IMR-90 (cell line): ENCODE data around the gene AMIGO1.

ENCODE experiments used
- BHLHE40 ChIP-seq: fragments of 150-350 bp; IDR thresholded peaks from 2 replicates; pipeline ENCODE4 v1.6.1; 2016; ENCODE audit warnings: mild to moderate bottlenecking, low read depth, low read length
- CEBPB ChIP-seq: IDR thresholded peaks from 2 replicates; pipeline ENCODE4 v1.6.1; 2012; ENCODE audit warnings: low read depth, low read length, improper control_type of control experiment
- CHD1 ChIP-seq: IDR thresholded peaks from 2 replicates; pipeline ENCODE4 v1.6.1; 2012; ENCODE audit warnings: low read depth, low read length, improper control_type of control experiment
- CTCF ChIP-seq: conservative IDR thresholded peaks from 2 replicates; pipeline ENCODE4 v1.5.1; 2012; ENCODE audit warnings: mild to moderate bottlenecking, low read depth, low read length, improper control_type of control experiment
- ELK1 ChIP-seq: fragments of 150-350 bp; IDR thresholded peaks from 2 replicates; pipeline ENCODE4 v1.6.1; 2016; ENCODE audit warnings: low read depth, mild to moderate bottlenecking, low read length, moderate library complexity, borderline replicate concordance
- FOS ChIP-seq: fragments of 150-350 bp; IDR thresholded peaks from 2 replicates; pipeline ENCODE4 v1.6.1; 2016; ENCODE audit warnings: low read depth, low read length
- MAFK ChIP-seq: IDR thresholded peaks from 2 replicates; pipeline ENCODE4 v1.6.1; 2012; ENCODE audit warnings: low read depth, low read length, improper control_type of control experiment
- NFE2L2 ChIP-seq: fragments of 150-350 bp; IDR thresholded peaks from 2 replicates; pipeline ENCODE4 v1.6.1; 2016; ENCODE audit warnings: low read depth, mild to moderate bottlenecking, low read length
- POLR2A ChIP-seq: IDR thresholded peaks from 2 replicates; pipeline ENCODE4 v1.6.1; 2012; ENCODE audit warnings: mild to moderate bottlenecking, low read depth, low read length
- RAD21 ChIP-seq: IDR thresholded peaks from 2 replicates; pipeline ENCODE4 v1.6.1; 2012; ENCODE audit warnings: low read length, improper control_type of control experiment
- RCOR1 ChIP-seq: IDR thresholded peaks from 2 replicates; pipeline ENCODE4 v1.6.1; 2012; ENCODE audit warnings: mild to moderate bottlenecking, low read length, improper control_type of control experiment; ENCODE audit not compliant: insufficient replicate concordance
- RFX5 ChIP-seq: IDR thresholded peaks from 2 replicates; pipeline ENCODE4 v1.8.0; 2012; ENCODE audit warnings: low read depth, mild to moderate bottlenecking, low read length, moderate library complexity
- SMC3 ChIP-seq: fragments of 150-350 bp; IDR thresholded peaks from 2 replicates; pipeline ENCODE4 v1.6.1; 2016; ENCODE audit warnings: low read depth, mild to moderate bottlenecking, antibody characterized with exemption, low read length, moderate library complexity
- USF2 ChIP-seq: fragments of 150-350 bp; IDR thresholded peaks from 2 replicates; pipeline ENCODE4 v1.6.1; 2017; ENCODE audit warnings: mild to moderate bottlenecking, antibody characterized with exemption, low read length, low read depth

GRCh38 chr1:109513110-109513710 lies 3.7 kb upstream of the AMIGO1 start:
- no peak for TF ChIP-seq POLR2A
- TF ChIP-seq USF2: no peak
- TF ChIP-seq MAFK: no peak
- TF ChIP-seq CTCF: no peak
- TF ChIP-seq RAD21: no peak
- TF ChIP-seq ELK1: no peak
- no peak for TF ChIP-seq FOS
- TF ChIP-seq RFX5: no peak
- TF ChIP-seq SMC3: no peak
- TF ChIP-seq BHLHE40: no peak
- TF ChIP-seq CEBPB: no peak
- TF ChIP-seq CHD1: no peak
- TF ChIP-seq NFE2L2: no peak
- TF ChIP-seq RCOR1: no peak
